ENCODE results near the gene LRFN2.

Gene LRFN2

GRCh38 chr6:40398034-40398691 is 189.0 kb downstream of the LRFN2 start:
- peaks cover 1% of the 10 kb centered on the region for H3K4me1 ChIP-seq (ENCODE audit: insufficient read depth, low read length, poor library complexity, severe bottlenecking)
- no peak overlapping the region for H3K4me2 ChIP-seq (ENCODE audit: low read depth, low read length, poor library complexity, severe bottlenecking)
- H3K9me3 ChIP-seq (ENCODE audit: insufficient read depth, low read depth, low read length): no peaks in the 10 kb centered on the region
- no peaks in the 10 kb centered on the region for H3K9me2 ChIP-seq (replicated peaks; ENCODE audit: low read depth, low read length)
- H3K79me2 ChIP-seq (ENCODE audit: insufficient read depth, low read length): no peaks in the 10 kb centered on the region
- H4K20me1 ChIP-seq (ENCODE audit: insufficient read depth, low read length, poor library complexity, severe bottlenecking): no peaks in the 10 kb centered on the region
- H3F3A ChIP-seq (ENCODE audit: low read depth): no peaks in the 10 kb centered on the region
- H3K9ac ChIP-seq (ENCODE audit: low read depth, low read length, poor library complexity, severe bottlenecking): no peak overlapping the region
- no peak overlapping the region for H3K4me3 ChIP-seq (ENCODE audit: low read length, poor library complexity, severe bottlenecking)
- H3K27me3 ChIP-seq (ENCODE audit: insufficient read depth, low read length, poor library complexity, severe bottlenecking): no peaks in the 10 kb centered on the region
- TF ChIP-seq, protein P1, sequence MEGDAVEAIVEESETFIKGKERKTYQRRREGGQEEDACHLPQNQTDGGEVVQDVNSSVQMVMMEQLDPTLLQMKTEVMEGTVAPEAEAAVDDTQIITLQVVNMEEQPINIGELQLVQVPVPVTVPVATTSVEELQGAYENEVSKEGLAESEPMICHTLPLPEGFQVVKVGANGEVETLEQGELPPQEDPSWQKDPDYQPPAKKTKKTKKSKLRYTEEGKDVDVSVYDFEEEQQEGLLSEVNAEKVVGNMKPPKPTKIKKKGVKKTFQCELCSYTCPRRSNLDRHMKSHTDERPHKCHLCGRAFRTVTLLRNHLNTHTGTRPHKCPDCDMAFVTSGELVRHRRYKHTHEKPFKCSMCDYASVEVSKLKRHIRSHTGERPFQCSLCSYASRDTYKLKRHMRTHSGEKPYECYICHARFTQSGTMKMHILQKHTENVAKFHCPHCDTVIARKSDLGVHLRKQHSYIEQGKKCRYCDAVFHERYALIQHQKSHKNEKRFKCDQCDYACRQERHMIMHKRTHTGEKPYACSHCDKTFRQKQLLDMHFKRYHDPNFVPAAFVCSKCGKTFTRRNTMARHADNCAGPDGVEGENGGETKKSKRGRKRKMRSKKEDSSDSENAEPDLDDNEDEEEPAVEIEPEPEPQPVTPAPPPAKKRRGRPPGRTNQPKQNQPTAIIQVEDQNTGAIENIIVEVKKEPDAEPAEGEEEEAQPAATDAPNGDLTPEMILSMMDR (conservative IDR thresholded peaks at IDR 0.05; ENCODE audit: low read length): no peak
- no peak for TF ChIP-seq EZH2phosphoT487 (IDR thresholded peaks at IDR 0.05; ENCODE audit: borderline replicate concordance)
- H2AFZ ChIP-seq (ENCODE audit: low read length): no peak overlapping the region
- H3K36me3 ChIP-seq (ENCODE audit: insufficient read depth, low read length): no peaks in the 10 kb centered on the region

DNA sequence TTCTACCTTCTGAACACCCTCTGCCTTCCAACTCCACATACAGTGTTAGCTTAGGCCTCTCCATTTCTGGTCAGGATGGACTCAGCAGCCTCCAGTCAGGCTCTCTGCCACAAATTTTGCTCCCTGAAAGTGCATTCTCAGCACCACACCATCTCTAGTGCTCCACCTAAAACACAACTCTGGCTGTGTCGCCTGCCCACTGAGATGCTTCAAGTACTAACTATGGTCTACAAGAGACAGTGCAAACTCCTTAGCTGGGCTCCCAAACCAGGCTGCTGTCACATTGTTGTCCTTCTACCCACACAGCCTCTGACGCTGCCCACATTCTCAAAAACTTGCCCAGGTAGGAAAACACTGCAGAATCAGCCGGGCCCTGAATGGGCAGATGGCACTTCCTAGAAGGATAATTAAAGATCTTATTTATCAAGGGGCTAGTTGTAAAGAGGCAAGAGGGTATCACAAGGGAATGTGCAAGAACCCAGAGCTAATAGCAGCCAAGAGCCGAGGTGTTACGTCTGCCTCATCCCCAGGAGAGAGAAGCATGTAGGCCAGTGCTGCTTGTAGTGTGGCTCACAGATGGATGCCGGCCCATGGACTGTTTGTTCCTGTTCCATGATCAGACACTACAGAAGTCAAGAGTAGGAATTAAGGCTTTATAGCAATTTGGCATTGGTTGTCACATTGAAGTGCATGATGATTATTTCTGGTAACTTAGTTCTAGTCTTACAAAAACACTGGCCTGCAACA is 189.7 kb downstream of the LRFN2 start:
- Histone ChIP-seq H3F3A (ENCODE audit: low read depth) (no peaks in the 10 kb centered on the region), H3K4me1 (ENCODE audit: insufficient read depth, low read length, poor library complexity, severe bottlenecking) (no peaks in the 10 kb centered on the region), H3K9me3 (ENCODE audit: insufficient read depth, low read depth, low read length) (no peaks in the 10 kb centered on the region), H4K20me1 (ENCODE audit: insufficient read depth, low read length, poor library complexity, severe bottlenecking) (no peaks in the 10 kb centered on the region), H3K4me3 (ENCODE audit: low read length, poor library complexity, severe bottlenecking) (no peak overlapping the region), H3K9ac (ENCODE audit: low read depth, low read length, poor library complexity, severe bottlenecking) (no peak overlapping the region), H3K4me2 (ENCODE audit: low read depth, low read length, poor library complexity, severe bottlenecking) (no peak overlapping the region), H3K27me3 (ENCODE audit: insufficient read depth, low read length, poor library complexity, severe bottlenecking) (no peaks in the 10 kb centered on the region), H3K79me2 (ENCODE audit: insufficient read depth, low read length) (no peaks in the 10 kb centered on the region), H3K36me3 (ENCODE audit: insufficient read depth, low read length) (no peaks in the 10 kb centered on the region), H3K9me2 (replicated peaks; ENCODE audit: low read depth, low read length) (no peaks in the 10 kb centered on the region), H2AFZ (ENCODE audit: low read length) (no peak overlapping the region)
- TF ChIP-seq, protein P1 (conservative IDR thresholded peaks at IDR 0.05; ENCODE audit: low read length): no peak
- TF ChIP-seq EZH2phosphoT487 (IDR thresholded peaks at IDR 0.05; ENCODE audit: borderline replicate concordance): no peak

GRCh38 chr6:40395698-40396076 is 191.5 kb downstream of the LRFN2 start:
- no peaks in the 10 kb centered on the region for H3K27me3 ChIP-seq (ENCODE audit: insufficient read depth, low read length, poor library complexity, severe bottlenecking)
- no peaks in the 10 kb centered on the region for H3F3A ChIP-seq (ENCODE audit: low read depth)
- no peaks in the 10 kb centered on the region for H4K20me1 ChIP-seq (ENCODE audit: insufficient read depth, low read length, poor library complexity, severe bottlenecking)
- no peaks in the 10 kb centered on the region for H3K9me3 ChIP-seq (ENCODE audit: insufficient read depth, low read depth, low read length)
- no peak overlapping the region for H3K9ac ChIP-seq (ENCODE audit: low read depth, low read length, poor library complexity, severe bottlenecking)
- no peak overlapping the region for H2AFZ ChIP-seq (ENCODE audit: low read length)
- H3K36me3 ChIP-seq (ENCODE audit: insufficient read depth, low read length): no peaks in the 10 kb centered on the region
- TF ChIP-seq EZH2phosphoT487 (IDR thresholded peaks at IDR 0.05; ENCODE audit: borderline replicate concordance): no peak
- TF ChIP-seq, protein P1 (conservative IDR thresholded peaks at IDR 0.05; ENCODE audit: low read length): no peak
- no peaks in the 10 kb centered on the region for H3K79me2 ChIP-seq (ENCODE audit: insufficient read depth, low read length)
- no peak overlapping the region for H3K4me2 ChIP-seq (ENCODE audit: low read depth, low read length, poor library complexity, severe bottlenecking)
- no peaks in the 10 kb centered on the region for H3K9me2 ChIP-seq (replicated peaks; ENCODE audit: low read depth, low read length)
- H3K4me3 ChIP-seq (ENCODE audit: low read length, poor library complexity, severe bottlenecking): no peak overlapping the region
- H3K4me1 ChIP-seq (ENCODE audit: insufficient read depth, low read length, poor library complexity, severe bottlenecking): no peaks in the 10 kb centered on the region

Data from Loucy (cell line).